NCI-H69 (cell line): Measurements from ENCODE around the gene RNGTT.
"Not testable (repeated sequence)": the region's sequence is repeated elsewhere in the genome, so short reads cannot be mapped to it uniquely, and the experiment has no call there.

Experiments
- DNase-seq: peaks from one replicate; lab custom pipeline; 2025; lab: John Stamatoyannopoulos, UW

The RNGTT gene

DNA sequence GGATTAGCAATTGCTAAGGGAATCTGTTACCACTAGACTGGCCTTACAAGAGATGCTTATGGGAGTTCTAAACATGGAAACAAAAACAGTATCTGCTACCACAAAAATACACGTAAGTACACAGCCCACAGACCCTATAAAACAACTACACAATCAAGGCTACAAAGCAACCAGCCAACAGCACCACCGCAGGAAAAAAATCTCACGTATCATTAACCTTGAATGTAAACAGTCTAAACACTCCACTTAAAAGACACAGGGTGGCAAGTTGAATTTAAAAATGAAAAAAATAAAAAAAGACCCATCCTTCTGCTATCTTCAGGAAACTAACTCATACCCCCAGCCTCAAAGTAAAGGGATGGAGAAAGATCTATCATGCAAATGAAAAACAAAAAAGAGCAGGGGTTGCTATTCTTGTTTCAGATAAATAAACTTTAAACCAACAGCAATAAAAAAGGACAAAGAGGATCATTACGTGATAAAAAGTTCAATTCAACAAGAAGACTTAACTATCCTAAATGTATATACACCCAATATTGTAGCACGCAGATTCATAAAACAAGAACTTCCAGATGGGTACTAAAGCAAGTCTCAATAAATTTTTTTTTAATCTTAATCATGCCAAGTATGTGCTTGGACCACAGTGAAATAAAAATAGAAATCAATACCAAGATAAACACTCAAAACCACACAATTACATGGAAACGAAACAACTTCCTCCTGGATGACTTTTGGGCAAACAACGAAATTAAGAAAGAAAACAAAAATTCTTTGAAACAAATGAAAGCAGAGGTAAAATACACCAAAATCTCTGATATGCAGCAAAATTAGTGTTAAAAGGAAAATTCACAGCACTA lies 52.3 kb downstream of the RNGTT start:
- peak; percentile 27 for DNase-seq

DNA sequence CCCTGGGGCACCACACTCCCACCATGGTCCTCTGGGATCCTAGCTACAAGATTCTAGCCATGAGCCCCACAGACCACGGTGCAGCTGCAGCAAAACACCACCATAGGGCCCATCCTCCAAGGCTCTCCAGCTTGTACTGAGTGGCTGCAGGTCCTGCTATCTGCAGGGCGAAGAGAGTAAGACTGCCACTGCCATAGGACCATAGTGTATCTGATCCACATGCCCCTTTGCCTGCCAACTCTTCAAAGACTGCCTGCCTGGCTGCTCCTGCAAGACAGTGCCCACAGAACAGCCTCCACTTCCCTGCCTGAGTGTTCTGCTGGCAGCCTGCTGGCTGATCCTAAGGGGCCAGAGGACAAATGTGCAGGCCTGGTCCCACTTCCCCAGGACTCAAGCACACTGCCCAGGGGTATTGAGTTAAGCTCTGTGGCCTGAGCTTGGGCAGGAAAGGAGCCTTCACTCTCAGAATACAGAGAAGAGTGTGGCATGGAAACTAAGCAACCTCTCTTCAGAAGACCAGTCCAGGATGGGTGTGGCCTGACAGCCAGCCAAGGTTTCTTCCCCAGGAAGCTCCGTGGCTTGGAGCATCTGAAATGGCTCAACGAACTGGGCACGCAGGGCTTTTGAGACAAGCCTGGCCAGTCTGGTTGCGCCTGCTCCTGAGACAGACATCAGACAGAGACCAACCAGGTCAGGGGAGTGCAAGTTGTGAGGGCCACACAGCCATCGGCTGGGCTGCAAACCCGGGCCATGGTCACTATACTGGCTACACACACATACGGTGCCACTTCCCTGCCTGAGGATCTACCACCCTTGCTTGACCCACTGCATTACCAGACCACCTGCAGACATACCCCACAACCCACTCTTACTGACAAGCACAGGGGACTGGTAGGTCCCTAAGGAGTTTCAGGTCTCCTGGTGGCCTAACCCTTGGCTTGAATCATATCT lies 54.5 kb downstream of the RNGTT start:
- DNase-seq = no peak

DNA sequence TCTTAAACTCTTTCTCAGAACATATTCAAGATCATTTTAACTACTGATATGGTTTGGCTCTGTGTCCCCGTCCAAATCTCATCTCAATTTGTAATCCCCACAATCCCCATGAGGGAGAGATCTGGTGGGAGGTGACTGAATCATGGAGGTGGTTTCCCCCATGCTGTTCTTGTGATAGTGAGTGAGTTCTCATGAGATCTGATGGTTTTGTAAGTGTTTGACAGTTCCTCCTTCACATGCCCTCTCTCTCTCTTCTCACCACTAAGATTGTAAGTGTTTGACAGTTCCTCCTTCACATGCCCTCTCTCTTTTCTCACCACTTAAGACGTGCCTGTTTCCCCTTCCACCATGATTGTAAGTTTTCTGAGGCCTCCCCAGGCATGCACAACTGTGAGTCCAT lies 56.3 kb downstream of the RNGTT start:
- DNase-seq = not testable (repeated sequence)

DNA sequence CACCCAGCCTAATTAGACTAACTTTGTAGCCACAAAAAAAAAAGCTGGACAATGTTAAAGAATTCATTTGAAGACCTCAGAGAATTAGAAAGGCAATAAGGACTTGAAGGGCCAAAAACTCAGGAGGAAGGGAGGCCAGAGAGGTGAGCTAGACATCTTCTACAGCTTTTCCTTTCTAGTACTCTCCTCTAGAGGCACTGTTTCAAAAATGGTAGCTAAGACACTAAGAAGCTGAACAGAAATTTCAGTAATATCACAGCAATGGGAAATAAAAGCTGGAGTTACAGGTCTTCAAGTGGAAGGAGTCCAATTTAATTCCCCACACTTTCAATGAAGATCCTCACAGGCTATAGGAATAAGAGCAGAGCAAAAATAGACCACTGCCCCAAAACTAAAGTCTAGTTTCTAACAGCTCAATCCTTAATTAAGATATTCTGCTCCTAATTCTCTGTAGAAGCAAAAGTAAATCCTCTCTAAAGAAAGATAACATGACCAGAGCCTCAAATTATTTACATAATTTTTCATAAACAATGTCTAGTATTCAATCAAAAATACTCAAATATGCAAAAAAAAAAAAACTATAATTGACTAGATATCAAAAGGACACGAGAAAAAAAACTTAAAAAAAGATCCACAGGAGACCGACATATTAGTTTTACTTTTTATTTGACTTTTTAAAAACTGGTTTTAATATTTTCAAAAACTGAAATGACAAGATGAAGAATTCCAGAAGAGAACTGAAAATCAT lies 63.7 kb downstream of the RNGTT start:
- DNase-seq = peak; percentile 7

DNA sequence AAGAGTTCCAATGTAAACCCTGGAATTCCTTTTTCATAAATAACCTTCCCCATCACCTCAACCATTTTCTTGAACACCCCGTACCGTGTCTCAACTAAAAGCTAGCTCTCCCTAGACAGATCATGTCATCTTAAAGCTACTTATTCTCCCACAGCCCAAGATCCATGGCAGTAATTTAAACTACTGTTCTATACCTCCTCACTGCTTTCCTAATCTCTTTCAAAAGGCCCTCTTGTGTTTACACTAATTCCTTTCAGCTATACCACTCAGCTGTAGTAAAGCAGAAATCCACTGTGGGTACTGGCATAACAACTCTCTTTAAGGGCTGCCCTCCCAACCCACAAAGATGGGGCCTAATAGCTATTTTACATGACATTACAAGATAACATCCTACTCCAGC lies 67.5 kb downstream of the RNGTT start:
- no peak for DNase-seq

DNA sequence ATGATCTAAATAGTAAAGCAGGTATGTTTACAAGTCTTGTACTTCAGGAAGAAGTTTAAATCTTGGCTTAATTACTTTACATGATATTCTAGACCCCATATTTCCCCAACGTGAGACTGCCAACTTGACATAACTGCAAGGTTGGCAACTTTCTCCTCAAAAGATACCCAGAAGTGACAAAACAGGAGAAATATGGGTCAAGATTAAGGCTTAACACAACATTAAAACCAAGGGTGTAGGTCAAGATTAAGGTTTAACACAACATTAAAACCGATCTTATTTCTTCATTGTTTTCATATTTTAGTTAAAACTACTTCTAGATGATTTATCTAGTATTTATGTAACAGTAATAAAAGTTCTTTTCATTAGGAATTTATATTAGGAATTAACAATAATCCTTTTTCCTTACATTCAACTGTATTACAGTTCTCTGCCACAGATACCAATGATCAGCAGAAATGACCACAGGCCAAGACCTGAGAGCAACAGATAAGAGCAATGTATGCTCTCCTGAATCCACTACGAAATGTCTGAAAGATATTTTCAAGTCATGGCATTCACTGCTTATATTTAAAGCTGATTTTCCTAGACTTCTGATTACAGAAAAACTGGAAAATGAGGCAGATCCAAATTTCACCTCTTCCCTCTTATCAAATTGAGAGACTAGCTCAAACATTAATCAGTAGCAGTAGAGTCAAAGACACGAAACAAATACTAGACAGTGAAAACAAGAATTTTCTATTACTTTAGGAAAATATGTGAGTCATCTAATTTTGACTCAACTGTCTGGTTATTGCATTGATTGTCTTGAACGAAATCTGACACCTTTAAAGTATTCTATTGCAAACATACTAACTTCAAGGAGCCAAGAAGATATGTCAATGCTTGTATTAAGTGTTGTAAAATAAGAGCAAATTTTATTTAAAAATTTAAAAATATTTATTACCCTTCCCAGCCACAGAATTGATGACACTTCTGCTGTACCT lies 72.3 kb downstream of the RNGTT start:
- no peak for DNase-seq

DNA sequence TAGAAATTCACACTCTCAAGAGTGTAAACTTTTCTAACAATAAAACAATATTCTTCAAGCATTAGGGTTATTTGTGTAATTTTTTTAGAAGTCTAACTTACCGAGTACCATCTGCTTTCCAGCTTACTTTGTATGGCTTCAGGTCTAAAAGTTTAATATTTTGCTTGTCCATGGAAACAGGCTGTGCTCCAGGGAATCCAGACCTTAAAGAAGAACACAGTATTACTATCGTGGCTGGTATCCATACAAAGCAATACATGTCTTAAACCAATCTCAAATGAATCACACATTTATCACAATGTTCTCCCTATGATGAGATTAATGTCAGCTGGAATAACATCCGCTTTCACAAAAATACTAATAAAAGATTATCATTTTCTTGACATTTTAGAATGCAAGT lies 73.0 kb downstream of the RNGTT start:
- no peak for DNase-seq

DNA sequence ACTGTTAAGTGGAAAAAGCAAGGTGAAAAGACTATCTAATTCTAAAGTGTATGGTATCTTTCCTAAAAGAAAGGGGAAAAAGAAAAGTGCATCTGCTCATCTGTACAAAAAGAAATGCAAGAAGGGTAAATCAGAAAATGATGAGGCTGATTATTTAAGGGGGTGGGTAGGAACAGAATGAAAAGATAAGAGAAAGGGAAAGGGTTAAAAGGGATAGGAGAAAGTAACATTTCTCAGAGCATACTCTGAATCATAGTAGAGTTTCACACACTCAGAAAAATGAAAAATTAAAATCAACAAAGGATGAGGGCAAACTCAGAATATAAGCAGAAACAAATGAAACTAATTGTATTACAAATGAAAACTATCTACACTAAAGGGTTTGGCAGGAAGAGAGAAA lies 79.1 kb downstream of the RNGTT start:
- DNase-seq = no peak

DNA sequence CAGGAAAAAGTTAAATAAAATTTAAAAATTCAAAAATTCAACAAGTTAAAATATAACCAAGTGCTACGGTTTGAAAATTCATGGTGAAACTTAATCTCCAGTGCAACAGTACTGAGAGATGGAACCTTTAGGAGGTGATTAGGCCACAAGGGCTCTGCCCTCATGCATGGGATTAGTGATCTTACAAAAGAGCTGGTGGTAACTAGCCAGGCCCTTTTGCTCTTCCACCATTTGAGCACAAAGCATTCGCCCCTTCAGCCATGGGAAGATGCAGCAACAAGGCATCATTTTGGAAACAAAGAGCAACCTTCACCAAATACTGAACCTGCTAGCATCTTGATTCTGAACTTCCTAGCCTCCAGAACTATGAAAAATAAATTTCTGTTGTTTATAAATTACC lies 80.9 kb downstream of the RNGTT start:
- DNase-seq = no peak

DNA sequence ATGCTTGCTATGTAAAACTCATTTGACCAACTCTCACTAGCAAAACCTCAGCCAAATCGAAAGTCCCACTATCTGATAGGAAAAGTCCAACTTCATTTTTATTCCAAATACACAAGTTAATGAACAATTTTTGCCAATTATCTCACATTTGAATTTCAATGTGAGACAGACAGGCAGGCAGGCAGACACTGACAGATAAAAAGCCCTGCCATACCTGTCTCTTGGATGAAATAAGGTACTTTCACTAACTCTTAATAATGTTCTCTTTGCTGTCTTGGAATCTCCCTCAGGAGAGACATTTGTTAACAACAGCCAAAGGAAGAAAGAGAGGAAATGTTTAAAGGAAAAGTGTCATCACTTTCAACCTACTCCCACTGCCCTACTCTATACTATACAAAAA lies 82.0 kb downstream of the RNGTT start:
- no peak for DNase-seq

DNA sequence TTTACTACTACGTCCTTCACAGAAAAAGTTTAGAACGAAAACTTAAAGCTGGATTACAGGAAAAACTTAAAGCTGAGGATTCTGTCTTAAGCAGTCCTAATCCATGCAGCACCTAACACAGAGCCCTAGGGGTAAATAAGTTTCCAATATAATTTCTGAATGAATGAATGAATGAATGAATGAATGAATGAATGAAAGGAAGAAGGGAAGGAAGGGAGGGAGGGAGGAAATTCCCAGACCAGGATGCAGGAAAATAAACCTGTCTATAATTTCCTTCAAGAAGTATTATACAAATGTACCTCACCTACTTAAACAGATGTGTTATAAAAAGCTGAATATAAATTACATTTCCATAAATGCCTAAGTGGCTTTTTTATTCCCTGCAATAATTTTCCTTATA lies 83.4 kb downstream of the RNGTT start:
- no peak for DNase-seq

DNA sequence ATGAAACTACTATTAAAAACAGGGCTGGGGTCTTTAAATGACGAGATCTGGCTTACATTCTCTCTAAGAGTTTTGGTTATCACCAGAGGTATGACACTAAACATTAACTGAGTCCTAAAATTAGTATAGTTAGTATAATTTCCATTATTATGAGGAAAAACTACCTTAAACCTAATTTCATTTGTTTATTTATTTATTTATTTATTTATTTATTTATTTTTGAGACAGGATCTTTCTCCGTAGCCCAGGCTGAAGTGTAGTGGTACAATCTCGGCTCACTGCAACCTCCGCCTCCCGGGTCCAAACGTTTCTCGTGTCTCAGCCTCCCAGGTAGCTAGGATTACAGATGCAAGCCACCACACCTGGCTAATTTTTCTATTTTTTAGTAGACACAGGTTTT lies 85.5 kb downstream of the RNGTT start:
- no peak for DNase-seq

DNA sequence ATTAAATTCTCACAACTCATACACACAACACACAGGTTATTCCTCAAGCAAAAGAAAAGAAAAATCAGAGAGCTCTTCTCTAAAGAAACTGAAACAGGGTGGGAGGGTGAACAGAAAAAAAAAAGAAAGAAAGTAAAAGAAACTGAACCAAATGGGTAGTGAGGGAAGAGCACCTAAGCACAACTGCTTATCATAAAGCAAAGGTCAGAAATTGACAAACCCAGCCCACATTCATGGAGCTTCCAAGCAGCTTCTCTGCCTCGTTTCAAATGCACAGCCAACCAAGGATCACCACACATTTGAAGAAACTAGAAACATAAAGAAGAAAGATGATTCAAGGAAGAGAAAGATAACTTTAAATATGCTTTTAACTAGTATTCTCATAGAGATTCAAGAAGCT lies 90.5 kb downstream of the RNGTT start:
- no peak for DNase-seq

DNA sequence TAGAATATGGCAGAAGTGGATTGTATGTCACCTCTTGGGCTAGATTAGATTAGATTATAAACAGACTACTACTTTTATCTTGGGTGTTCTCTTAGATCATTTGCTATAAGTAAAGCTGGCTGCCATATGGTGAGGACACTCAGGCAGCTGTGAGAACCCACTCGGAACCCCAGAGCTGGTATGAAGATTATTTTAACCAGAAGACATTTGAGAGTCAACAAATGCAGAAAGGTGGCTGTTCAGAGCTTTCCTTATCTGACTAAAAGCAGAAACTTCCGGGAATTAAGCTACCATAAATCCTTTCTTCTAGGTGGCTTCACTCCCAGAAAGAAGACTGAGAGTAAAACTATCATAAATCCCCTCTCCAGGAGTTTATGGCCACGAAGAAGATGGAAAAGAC lies 91.9 kb downstream of the RNGTT start:
- no peak for DNase-seq

DNA sequence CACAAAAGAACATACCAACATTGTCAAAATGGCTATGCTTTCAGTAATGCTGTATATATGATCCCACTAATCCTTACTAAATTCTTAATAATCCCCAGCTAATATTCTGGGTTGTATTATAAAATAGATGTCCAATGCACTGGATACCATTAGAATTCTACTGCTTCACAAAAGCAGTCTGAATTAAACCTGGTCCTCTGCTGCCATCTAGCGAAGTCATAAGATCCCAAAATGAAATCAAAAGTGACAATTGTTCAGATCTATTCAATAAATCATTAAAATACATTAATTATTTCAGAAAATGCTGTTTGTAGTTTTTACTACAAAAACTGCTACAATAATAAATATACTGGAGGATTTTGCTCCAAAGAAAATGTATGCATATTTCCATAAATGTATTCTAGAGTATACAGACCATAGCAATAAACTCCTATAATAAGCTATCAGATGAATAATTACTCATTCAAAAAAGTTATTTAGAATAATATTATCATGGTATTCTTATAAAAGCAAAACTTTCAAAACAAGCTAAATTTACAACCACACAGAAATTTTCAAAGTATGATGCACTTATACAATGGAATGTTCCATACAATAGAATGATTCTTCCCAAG lies 92.6 kb downstream of the RNGTT start:
- DNase-seq = peak; percentile 84

DNA sequence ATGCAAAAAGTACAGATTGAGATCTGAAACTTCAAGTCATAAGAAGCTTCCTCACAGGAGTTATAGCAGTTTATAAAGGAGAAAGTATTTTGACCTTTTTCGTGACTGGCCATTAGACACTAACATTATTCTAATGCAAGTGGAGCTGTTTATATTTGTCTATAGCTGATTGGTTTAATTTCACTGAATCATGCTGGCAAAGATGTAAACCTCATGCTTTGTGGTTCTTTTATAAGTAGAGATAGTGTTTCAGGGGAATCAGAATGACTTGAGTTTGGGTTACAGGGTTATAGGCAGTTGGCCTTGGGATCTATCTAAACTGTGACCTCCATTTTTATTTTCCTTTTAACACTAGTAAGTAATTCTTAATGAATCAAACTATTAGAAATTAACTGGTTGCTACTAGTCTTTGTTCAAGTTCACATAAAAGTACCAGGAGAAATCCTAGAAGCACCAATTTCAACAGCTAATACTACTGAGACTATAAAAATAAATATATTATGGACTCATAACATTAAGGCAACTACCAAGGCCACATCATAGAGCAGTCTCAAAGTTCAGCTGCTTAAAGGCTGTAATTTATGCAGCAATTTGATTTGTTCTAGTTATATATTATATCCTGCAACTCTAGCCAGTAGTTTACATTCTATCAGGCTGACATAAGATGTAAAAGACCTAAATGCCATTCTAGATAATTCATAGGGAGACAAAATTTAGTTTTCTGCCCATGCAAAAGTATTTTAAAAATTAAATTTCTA lies 94.0 kb downstream of the RNGTT start:
- peak; percentile 58 for DNase-seq

DNA sequence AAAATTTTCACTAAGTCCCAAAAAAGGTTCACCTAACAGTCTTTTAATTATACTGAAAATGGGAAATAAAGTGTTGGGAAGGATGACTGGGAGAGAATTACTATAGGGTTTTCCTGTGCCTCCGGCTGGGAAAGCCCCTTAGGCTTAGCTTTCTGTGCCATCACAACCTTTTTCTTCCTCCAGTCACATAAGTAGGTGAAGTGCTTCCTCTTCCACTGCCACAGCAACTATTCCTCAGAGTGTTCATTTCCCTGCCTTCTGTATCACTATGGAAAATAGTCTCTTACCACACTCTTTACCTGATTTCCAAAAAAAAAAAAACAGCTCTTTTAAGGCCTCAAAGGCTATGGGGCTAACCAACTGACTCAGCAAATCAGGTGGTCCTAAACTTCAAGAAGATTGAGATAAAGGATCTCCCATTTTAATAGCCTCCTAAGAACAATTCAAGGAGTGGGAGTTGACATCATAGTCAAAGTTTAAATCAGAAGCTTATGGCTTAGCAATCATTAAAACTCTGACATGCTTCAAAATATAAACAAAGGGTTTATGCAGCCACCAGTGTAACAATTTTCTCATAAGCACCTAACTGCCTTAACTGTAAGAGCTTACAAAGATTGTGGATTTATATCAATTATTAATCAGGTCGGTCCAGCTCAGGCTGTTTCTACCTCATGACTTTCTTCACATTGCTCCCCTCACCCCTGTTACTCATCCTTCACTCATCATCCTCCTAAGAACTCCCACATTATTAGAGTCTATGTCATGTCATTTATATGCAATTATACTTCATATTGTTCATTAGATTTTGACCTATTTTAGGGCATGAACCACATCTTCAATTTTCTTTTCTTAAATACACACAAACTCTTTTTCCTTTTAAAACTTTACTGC lies 95.3 kb downstream of the RNGTT start:
- peak; percentile 25 for DNase-seq

DNA sequence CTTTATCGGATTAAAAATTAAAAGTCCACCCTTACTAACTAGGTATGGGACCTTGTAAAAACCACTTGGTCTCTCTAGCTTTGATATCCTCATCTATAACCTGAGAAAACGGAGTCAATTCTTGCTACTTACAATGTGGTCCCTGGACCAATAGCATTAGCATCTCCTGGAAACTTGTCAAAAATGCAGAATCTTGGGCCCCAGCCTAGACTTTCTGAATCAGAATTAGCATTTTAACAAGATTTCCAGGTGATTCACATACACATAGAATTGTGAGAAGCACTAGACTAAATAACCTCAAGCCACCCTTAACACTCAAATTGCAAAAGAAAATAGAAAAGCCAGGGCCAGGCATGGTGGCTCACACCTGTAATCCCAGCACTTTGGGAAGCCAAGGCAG lies 96.6 kb downstream of the RNGTT start:
- DNase-seq = no peak

DNA sequence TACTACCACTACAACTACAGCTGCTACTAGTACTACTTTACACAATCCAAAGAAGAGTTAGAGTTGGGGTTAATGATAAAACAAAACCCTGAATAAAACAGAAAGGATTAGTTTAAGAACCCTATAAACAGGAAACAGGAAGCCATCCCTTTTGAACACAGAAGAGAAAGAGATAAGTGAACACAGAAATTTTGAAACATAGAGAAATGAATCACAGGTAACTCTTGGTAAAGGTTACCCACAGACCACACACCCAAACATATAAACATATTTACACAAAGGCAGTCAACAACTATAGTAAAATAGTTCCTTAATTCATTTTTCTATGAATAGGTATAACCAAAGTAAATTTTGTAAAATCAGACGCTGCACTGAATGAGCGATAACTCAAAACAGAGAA lies 98.1 kb downstream of the RNGTT start:
- DNase-seq = no peak
